Measurements from ENCODE around the gene SETD1B. TPM values are rescaled to one million over a fixed set of nuclear protein-coding genes. Genes with fewer than 3 reads are reported as not detected.
"Not testable (repeated sequence)": the region's sequence is repeated elsewhere in the genome, so short reads cannot be mapped to it uniquely, and the experiment has no call there.

The SETD1B gene
- total and polyA plus RNA-seq, 4 donors: 4.4 to 33.4 (median 31.4) TPM

- Histone ChIP-seq H3K27ac (ENCODE audit: low read depth in 1 of 2, low read length in 2 of 2) (no peak overlapping the region), H3K4me3 (ENCODE audit: low read length in 2 of 2) (peak overlapping the region; percentile 47 to 60), H3K4me1 (ENCODE audit: control insufficient read depth in 1 of 2, insufficient read depth in 2 of 2, low read length in 2 of 2) (no peaks in the 10 kb centered on the region), H3K9me3 (ENCODE audit: control insufficient read depth, low read length) (no peaks in the 10 kb centered on the region), H3K36me3 (ENCODE audit: control insufficient read depth in 1 of 2, insufficient read depth in 2 of 2, low read length in 1 of 2) (no peaks in the 10 kb centered on the region), H3K27me3 (ENCODE audit: control insufficient read depth in 1 of 2, insufficient read depth in 2 of 2, low read length in 1 of 2) (no peaks in the 10 kb centered on the region)
- DNase-seq (no peak), ATAC-seq (ENCODE audit: low FRiP score) (no peak)
- intact Hi-C loops (cut with DNase I): loop anchor here (2.0 to 5.0 kb wide), 2 partner anchors 47 to 49 kb away; partner anchors contain the start of gene PSMD9 (in 2 of the 2)
- 78% methylated on average over 24 of the region's 24 CpGs for WGBS, 2 donors
Measured at GRCh38 chr12:121839993-121840761, 36.4 kb downstream of the SETD1B start.

- intact Hi-C loops (cut with DNase I): no loop called here
- Histone ChIP-seq H3K27me3 (ENCODE audit: control insufficient read depth in 1 of 2, insufficient read depth in 2 of 2, low read length in 1 of 2) (no peaks in the 10 kb centered on the region), H3K4me3 (ENCODE audit: low read length in 2 of 2) (no peak overlapping the region), H3K36me3 (ENCODE audit: control insufficient read depth in 1 of 2, insufficient read depth in 2 of 2, low read length in 1 of 2) (no peaks in the 10 kb centered on the region), H3K27ac (ENCODE audit: low read depth in 1 of 2, low read length in 2 of 2) (no peak overlapping the region), H3K4me1 (ENCODE audit: control insufficient read depth in 1 of 2, insufficient read depth in 2 of 2, low read length in 2 of 2) (no peaks in the 10 kb centered on the region), H3K9me3 (ENCODE audit: control insufficient read depth, low read length) (no peaks in the 10 kb centered on the region)
- DNase-seq (no peak), ATAC-seq (ENCODE audit: low FRiP score) (no peak)
- 73 to 76% methylated on average over 13 of the region's 13 CpGs for WGBS, 2 donors
Measured at GRCh38 chr12:121843236-121843982, 39.6 kb downstream of the SETD1B start.

DNA sequence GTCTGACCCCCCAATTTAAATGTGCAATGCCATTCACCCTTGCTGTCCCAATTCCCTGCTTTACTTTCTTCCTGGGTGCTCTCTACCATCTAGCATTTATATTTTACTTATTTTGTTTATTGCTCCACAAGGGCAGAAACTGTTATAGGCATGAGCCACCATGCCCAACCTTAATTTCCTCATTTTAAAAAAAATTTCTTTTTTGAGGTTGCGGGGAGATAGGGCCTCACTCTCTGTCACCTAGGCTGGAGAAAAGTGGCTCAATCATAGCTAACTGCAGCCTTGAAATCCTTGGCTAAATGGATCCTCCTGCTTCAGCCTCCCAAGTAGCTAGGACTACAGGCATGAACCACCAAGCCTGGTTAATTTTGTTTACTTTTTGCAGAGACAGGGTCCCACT is 41.9 kb downstream of the SETD1B start:
- H3K36me3 ChIP-seq (ENCODE audit: control insufficient read depth in 1 of 2, insufficient read depth in 2 of 2, low read length in 1 of 2): no peaks in the 10 kb centered on the region
- intact Hi-C loops (cut with DNase I): no loop called here
- H3K4me1 ChIP-seq (ENCODE audit: control insufficient read depth in 1 of 2, insufficient read depth in 2 of 2, low read length in 2 of 2): no peaks in the 10 kb centered on the region
- no peaks in the 10 kb centered on the region for H3K9me3 ChIP-seq (ENCODE audit: control insufficient read depth, low read length)
- no peak overlapping the region for H3K27ac ChIP-seq (ENCODE audit: low read depth in 1 of 2, low read length in 2 of 2)
- no peak for DNase-seq
- no peak overlapping the region for H3K4me3 ChIP-seq (ENCODE audit: low read length in 2 of 2)
- ATAC-seq (ENCODE audit: low FRiP score): no peak
- WGBS, 2 donors: 83 to 96% methylated on average over 1 of the region's 1 CpG
- H3K27me3 ChIP-seq (ENCODE audit: control insufficient read depth in 1 of 2, insufficient read depth in 2 of 2, low read length in 1 of 2): no peaks in the 10 kb centered on the region

- Histone ChIP-seq H3K36me3 (ENCODE audit: control insufficient read depth in 1 of 2, insufficient read depth in 2 of 2, low read length in 1 of 2) (no peaks in the 10 kb centered on the region), H3K27me3 (ENCODE audit: control insufficient read depth in 1 of 2, insufficient read depth in 2 of 2, low read length in 1 of 2) (no peaks in the 10 kb centered on the region), H3K4me1 (ENCODE audit: control insufficient read depth in 1 of 2, insufficient read depth in 2 of 2, low read length in 2 of 2) (no peaks in the 10 kb centered on the region), H3K9me3 (ENCODE audit: control insufficient read depth, low read length) (no peaks in the 10 kb centered on the region), H3K27ac (ENCODE audit: low read depth in 1 of 2, low read length in 2 of 2) (no peak overlapping the region), H3K4me3 (ENCODE audit: low read length in 2 of 2) (no peak overlapping the region)
- WGBS, 2 donors: 97% methylated on average over 6 of the region's 6 CpGs
- ATAC-seq (ENCODE audit: low FRiP score) (no peak), DNase-seq (no peak)
- intact Hi-C loops (cut with DNase I): no loop called here
Measured at GRCh38 chr12:121849211-121849610, 45.4 kb downstream of the SETD1B start.

- no peak for ATAC-seq (ENCODE audit: low FRiP score)
Measured at GRCh38 chr12:121849665-121850064, 45.9 kb downstream of the SETD1B start.

DNA sequence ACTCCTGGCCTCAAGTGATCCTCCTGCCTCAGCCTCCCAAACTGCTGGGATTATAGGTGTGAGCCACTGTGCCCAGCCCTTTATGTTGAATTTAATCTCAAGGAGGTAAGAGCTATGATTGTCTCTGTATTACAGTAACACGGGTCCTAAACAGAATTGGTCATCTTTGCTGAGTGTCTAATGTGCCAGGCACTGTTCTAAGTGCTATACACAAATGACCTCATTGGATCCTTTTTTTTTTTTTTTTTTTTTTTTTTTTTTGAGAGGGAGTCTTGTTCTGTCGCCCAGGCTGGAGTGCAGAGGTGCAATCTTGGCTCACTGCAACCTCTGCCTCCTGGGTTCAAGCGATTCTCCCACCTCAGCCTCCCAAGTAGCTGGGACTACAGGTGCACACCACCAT is 48.6 kb downstream of the SETD1B start:
- H3K27ac ChIP-seq (ENCODE audit: low read depth in 1 of 2, low read length in 2 of 2); DNase-seq; ATAC-seq (ENCODE audit: low FRiP score); H3K36me3 ChIP-seq (ENCODE audit: control insufficient read depth in 1 of 2, insufficient read depth in 2 of 2, low read length in 1 of 2); H3K4me1 ChIP-seq (ENCODE audit: control insufficient read depth in 1 of 2, insufficient read depth in 2 of 2, low read length in 2 of 2); H3K27me3 ChIP-seq (ENCODE audit: control insufficient read depth in 1 of 2, insufficient read depth in 2 of 2, low read length in 1 of 2); H3K4me3 ChIP-seq (ENCODE audit: low read length in 2 of 2); intact Hi-C loops (cut with DNase I); H3K9me3 ChIP-seq (ENCODE audit: control insufficient read depth, low read length): not testable (repeated sequence)
- WGBS, 2 donors: 52 to 55% methylated on average over 3 of the region's 3 CpGs

More at GRCh38 chr12:121849665-121850064, 45.9 kb downstream of the SETD1B start:
- Histone ChIP-seq H3K27ac (ENCODE audit: low read depth in 1 of 2, low read length in 2 of 2) (no peak overlapping the region), H3K4me1 (ENCODE audit: control insufficient read depth in 1 of 2, insufficient read depth in 2 of 2, low read length in 2 of 2) (no peaks in the 10 kb centered on the region), H3K4me3 (ENCODE audit: low read length in 2 of 2) (no peak overlapping the region), H3K27me3 (ENCODE audit: control insufficient read depth in 1 of 2, insufficient read depth in 2 of 2, low read length in 1 of 2) (no peaks in the 10 kb centered on the region), H3K36me3 (ENCODE audit: control insufficient read depth in 1 of 2, insufficient read depth in 2 of 2, low read length in 1 of 2) (no peaks in the 10 kb centered on the region), H3K9me3 (ENCODE audit: control insufficient read depth, low read length) (no peaks in the 10 kb centered on the region)
- no peak for DNase-seq
- intact Hi-C loops (cut with DNase I): no loop called here
- 83 to 92% methylated on average over 13 of the region's 13 CpGs for WGBS, 2 donors

DNA sequence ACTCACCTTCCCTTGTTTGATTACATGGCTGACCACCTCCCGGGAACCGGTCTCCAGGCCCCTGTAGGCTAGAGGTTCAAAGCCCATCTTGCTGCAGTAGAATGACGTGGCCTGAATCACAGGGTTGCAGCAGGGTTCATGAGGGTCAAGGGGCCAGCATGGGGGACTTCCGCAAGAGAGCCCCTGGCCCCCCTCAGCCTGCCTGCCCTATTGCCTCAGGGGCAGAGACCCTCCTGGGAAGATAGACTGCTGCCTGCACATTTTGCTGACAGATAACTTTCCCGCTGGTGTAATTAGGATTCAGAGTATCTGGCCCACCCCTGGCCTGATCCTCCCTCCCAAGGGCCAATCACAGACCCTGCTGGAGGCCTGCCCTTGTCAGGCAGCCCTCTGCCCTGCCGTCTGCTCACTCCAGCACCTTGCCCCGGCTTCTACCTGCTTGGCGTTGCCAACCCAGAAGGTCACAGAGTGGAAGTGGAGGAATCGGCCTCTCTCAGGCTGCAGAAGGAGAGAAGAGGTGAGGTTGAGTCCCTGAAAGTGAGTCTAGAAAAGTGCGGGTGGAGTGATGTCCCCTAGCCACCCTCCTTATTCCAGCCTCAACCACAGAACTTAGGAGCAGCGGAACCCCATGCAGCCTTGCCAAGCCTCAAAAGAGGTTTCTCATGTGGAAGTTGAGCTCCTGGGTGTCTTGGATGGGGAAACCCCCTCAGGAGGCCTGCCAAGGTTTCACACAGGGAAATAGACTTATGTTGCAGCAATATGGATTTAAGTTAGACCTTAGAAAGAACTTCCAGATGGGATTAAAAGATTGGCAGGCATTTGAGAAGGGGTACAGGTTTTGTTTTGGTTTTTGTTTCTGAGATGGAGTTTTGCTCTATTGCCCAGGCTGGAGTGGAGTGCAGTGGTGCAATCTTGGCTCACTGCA is 53.8 kb downstream of the SETD1B start:
- DNase-seq: no peak
- H3K4me1 ChIP-seq (ENCODE audit: control insufficient read depth in 1 of 2, insufficient read depth in 2 of 2, low read length in 2 of 2): peaks cover 0 to 3% of the 10 kb centered on the region in 2 donors
- intact Hi-C loops (cut with DNase I): loop anchor here in 1 of 2 donors (2.0 kb wide), 1 partner anchor 31 kb away; the partner anchor contains the start of gene PSMD9
- H3K4me3 ChIP-seq (ENCODE audit: low read length in 2 of 2): no peak overlapping the region
- ATAC-seq (ENCODE audit: low FRiP score): no peak
- no peaks in the 10 kb centered on the region for H3K27me3 ChIP-seq (ENCODE audit: control insufficient read depth in 1 of 2, insufficient read depth in 2 of 2, low read length in 1 of 2)
- peak overlapping the region; percentile 94 to 99 for H3K27ac ChIP-seq (ENCODE audit: low read depth in 1 of 2, low read length in 2 of 2)
- H3K9me3 ChIP-seq (ENCODE audit: control insufficient read depth, low read length): no peaks in the 10 kb centered on the region
- no peaks in the 10 kb centered on the region for H3K36me3 ChIP-seq (ENCODE audit: control insufficient read depth in 1 of 2, insufficient read depth in 2 of 2, low read length in 1 of 2)
- WGBS, 2 donors: 87 to 88% methylated on average over 11 of the region's 11 CpGs

- H3K4me1 ChIP-seq (ENCODE audit: control insufficient read depth in 1 of 2, insufficient read depth in 2 of 2, low read length in 2 of 2): peaks cover 0 to 3% of the 10 kb centered on the region in 2 donors
- intact Hi-C loops (cut with DNase I): loop anchor here in 1 of 2 donors (2.0 kb wide), 1 partner anchor 31 kb away; the partner anchor contains the start of gene PSMD9
- no peaks in the 10 kb centered on the region for H3K36me3 ChIP-seq (ENCODE audit: control insufficient read depth in 1 of 2, insufficient read depth in 2 of 2, low read length in 1 of 2)
- H3K4me3 ChIP-seq (ENCODE audit: low read length in 2 of 2): no peak overlapping the region
- ATAC-seq (ENCODE audit: low FRiP score): no peak
- peak overlapping the region; percentile 94 to 99 for H3K27ac ChIP-seq (ENCODE audit: low read depth in 1 of 2, low read length in 2 of 2)
- H3K27me3 ChIP-seq (ENCODE audit: control insufficient read depth in 1 of 2, insufficient read depth in 2 of 2, low read length in 1 of 2): no peaks in the 10 kb centered on the region
- no peak for DNase-seq
- no peaks in the 10 kb centered on the region for H3K9me3 ChIP-seq (ENCODE audit: control insufficient read depth, low read length)
- WGBS, 2 donors: 86 to 87% methylated on average over 10 of the region's 10 CpGs
Measured at GRCh38 chr12:121858318-121858661, 54.5 kb downstream of the SETD1B start.
